ENCODE data around the gene HAPLN3.

HAPLN3 gene

GRCh38 chr15:88918738-88919137 lies 23.4 kb upstream of the HAPLN3 start (continued):
- TF ChIP-seq ZNF26 (tag by site-specific recombination; IDR thresholded peaks at IDR 0.05) (no peak), ZNF18 (tag by site-specific recombination; IDR thresholded peaks at IDR 0.05) (no peak), SP2 (tag by site-specific recombination; IDR thresholded peaks at IDR 0.05) (peak; percentile 38; the same call in 1 of the 2 replicates), ZNF280C (tag by site-specific recombination; IDR thresholded peaks at IDR 0.05) (no peak), GLI2 (tag by site-specific recombination; IDR thresholded peaks at IDR 0.05; ENCODE audit: borderline replicate concordance, low read depth) (peak; percentile 24; the same call in 1 of the 2 replicates), YY1 (tag by site-specific recombination; IDR thresholded peaks at IDR 0.05) (no peak), ZNF274 (IDR thresholded peaks at IDR 0.05; ENCODE audit: low read length) (no peak), ZNF274 (tag by site-specific recombination; IDR thresholded peaks at IDR 0.05; ENCODE audit: borderline replicate concordance) (no peak), ZNF639 (tag by site-specific recombination; IDR thresholded peaks at IDR 0.05) (peak; percentile 92), ZNF394 (tag by site-specific recombination; IDR thresholded peaks at IDR 0.05; ENCODE audit: borderline replicate concordance) (peak; percentile 70; the same call in 1 of the 2 replicates), ZNF112 (tag by site-specific recombination; IDR thresholded peaks at IDR 0.05) (no peak), KLF17 (tag by site-specific recombination; IDR thresholded peaks at IDR 0.05) (peak; percentile 93), ZNF501 (tag by site-specific recombination; IDR thresholded peaks at IDR 0.05) (no peak), ELK4 (IDR thresholded peaks at IDR 0.05; ENCODE audit: borderline replicate concordance, low read depth, low read length) (no peak), ZNF23 (tag by site-specific recombination; IDR thresholded peaks at IDR 0.05; ENCODE audit: borderline replicate concordance) (no peak), ZNF514 (tag by site-specific recombination; IDR thresholded peaks at IDR 0.05) (no peak), ZNF830 (tag by site-specific recombination; IDR thresholded peaks at IDR 0.05; ENCODE audit: low read depth) (no peak), ZNF596 (tag by site-specific recombination; IDR thresholded peaks at IDR 0.05) (no peak), ZNF707 (tag by site-specific recombination; IDR thresholded peaks at IDR 0.05) (no peak)
